Stimulated activated CD8-positive, alpha-beta memory T cell treated with anti-CD3 and anti-CD28 coated beads, Interleukin-15, amount 100 ng/mL, for 24 hours (primary cell): Measurements from ENCODE around the gene CHRM5.
"Not testable (repeated sequence)": the region's sequence is repeated elsewhere in the genome, so short reads cannot be mapped to it uniquely, and the experiment has no call there.

Experiments used
- DNase-seq: peaks from one replicate; pipeline ENCODE4 v3.0.0-alpha.2; 2020; ENCODE audit warnings: low read depth

Gene CHRM5

DNA sequence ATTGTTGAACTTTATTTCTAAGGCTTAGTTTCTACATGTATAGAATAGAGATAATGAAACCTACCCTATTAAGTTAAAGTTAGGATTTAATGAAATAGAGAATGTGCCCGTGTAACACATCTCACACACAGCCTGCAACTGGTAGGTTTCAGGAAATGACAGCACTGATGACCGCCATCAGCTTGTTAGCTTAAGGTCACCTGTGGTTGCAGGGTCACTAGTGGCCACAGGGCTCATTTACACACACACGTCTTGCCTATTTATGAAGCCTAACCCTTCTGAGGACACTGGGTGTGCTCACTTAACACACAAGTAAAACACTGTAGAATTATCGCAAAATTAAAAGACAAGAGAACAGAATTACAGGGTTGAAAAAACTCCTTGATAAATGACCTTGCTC is 20.1 kb downstream of the CHRM5 start:
- DNase-seq: no peak

DNA sequence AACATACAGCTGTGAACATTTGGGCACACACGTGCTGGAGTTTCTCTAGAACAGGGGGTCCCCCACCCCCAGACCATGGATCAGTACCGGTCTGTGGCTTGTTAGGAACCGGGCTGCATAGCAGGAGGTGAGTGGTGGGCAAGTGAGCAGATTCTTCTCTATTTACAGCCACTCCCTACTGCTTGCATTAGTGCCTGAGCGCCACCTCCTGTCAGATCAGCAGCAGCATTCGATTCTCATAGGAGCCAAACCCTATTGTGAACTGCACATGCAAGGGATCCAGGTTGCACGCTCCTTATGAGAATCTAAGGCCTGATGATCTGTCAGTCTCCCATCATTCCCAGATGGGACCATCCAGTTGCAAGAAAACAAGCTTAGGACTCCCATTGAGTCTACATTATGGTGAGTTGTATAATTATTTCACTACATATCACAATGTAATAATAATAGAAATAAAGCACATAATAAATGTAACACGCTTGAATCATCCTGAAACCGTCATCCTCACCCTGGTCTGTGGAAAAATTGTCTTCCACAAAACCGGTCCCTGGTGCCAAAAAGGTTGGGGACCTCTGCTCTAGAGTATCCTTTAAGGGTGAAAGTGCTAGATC is 25.8 kb downstream of the CHRM5 start:
- DNase-seq: no peak

GRCh38 chr15:33995666-33996065 is 27.4 kb downstream of the CHRM5 start:
- not testable (repeated sequence) for DNase-seq

- no peak for DNase-seq
These were observed 33.2 kb downstream of the CHRM5 start for GRCh38 chr15:34001536-34001935.

DNA sequence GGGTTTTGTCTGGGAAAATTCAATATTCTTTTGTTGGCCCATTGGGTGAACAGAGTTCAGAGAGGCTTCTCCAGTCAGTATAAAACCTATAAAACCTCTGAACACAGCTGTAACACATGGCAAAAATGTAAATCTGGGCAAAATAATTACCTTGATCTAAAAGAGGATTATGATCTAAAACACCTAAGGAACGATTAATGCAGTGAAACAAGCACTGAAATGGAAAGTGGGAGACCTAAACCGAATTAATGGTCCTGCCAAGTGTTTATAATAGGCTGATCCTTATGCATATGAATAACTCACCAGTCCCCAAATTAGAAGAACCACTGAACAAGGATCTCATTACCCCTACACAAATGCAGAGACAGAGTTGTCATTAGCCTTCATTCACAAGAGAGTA is 38.1 kb downstream of the CHRM5 start:
- DNase-seq: no peak

- DNase-seq: no peak
These were observed 41.4 kb downstream of the CHRM5 start for GRCh38 chr15:34009656-34010055.

- no peak for DNase-seq
These were observed 42.6 kb downstream of the CHRM5 start for GRCh38 chr15:34010921-34011320.

- no peak for DNase-seq
These were observed 43.2 kb downstream of the CHRM5 start for GRCh38 chr15:34011481-34011880.

GRCh38 chr15:34012461-34013028 is 44.2 kb downstream of the CHRM5 start:
- DNase-seq: no peak

- no peak for DNase-seq
These were observed 45.4 kb downstream of the CHRM5 start for GRCh38 chr15:34013746-34014145.

DNA sequence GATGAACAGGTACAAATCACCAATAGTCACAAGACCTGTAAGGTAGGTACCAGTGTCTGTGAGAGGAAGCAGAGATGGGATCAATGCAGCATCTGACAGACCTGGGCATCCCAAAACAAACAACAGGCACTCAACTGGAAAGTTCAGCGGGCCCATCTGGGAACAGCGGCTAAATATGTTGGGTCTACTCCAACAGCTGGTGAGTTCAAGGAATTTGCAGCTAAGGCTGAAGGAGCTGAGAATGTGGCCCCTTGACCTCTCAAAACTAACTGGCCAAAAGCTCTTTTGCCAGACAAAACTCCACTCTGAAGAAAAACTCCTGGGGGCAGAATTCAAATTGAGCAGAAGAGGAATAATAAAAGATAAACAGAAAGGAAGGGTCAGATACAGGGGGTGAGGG is 46.3 kb downstream of the CHRM5 start:
- no peak for DNase-seq

- no peak for DNase-seq
These were observed 49.8 kb downstream of the CHRM5 start for GRCh38 chr15:34018021-34018645.

DNA sequence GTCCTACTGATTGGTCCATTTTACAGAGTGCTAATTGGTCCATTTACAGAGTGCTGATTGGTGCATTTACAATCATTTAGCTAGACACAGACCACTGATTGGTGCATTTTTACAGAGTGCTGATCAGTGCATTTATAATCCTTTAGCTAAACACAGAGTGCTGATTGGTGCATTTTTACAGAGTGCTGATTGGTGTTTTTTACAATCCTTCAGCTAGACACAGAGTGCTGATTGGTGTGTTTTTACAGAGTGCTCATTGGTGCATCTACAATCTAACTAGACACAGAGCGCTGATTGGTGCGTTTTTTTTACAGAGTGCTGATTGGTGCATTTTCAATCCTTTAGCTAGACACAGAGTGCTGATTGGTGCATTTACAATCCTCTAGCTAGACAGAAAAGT is 50.4 kb downstream of the CHRM5 start:
- DNase-seq: not testable (repeated sequence)

- no peak for DNase-seq
These were observed 51.2 kb downstream of the CHRM5 start for GRCh38 chr15:34019369-34019990.

GRCh38 chr15:34023907-34024306 is 55.6 kb downstream of the CHRM5 start:
- DNase-seq: no peak

GRCh38 chr15:34025252-34025651 is 57.0 kb downstream of the CHRM5 start:
- DNase-seq: no peak

GRCh38 chr15:34027606-34028005 is 59.3 kb downstream of the CHRM5 start:
- no peak for DNase-seq

- no peak for DNase-seq
These were observed 63.9 kb downstream of the CHRM5 start for GRCh38 chr15:34031987-34032760.

DNA sequence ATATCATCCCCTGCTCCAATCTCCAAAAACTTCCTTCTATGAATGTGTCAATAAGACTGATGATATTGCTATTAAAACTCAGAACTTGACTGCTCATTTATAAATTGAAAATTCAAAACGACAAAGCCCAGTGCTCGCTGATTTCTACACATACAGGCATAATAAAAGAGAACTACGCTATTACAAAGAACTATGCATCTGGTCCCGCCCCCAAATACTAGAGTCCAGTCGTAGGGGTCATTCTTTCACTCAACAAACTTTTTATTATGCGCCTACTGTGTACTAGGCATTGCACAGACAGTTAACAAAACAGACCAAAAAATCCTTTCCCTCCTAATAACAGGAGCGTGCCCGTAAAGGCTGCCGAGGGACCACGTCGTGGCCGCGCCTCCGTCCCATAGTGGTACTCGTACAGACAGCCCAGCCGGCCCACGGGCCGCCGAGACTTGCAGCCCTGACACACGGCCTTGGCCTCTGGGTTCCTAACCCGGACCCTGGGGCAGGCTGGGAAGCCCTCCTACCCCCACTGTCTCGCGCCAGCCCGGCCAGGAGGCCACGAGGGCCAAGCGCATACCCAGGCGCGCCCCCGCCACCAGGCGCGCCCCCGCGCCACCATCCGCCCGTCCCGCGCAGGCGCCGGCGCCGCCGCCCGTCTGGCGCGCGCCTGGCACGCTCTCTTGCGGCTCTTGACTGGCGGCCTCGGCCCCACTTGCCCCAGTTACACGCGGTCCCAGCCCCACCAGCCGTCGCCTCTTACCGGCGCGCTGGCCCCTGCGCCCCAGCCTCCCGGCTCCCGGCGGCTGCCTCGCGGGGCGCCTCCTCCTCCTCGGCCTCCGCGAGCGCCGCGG is 70.0 kb downstream of the CHRM5 start:
- DNase-seq: peak; percentile 52

DNA sequence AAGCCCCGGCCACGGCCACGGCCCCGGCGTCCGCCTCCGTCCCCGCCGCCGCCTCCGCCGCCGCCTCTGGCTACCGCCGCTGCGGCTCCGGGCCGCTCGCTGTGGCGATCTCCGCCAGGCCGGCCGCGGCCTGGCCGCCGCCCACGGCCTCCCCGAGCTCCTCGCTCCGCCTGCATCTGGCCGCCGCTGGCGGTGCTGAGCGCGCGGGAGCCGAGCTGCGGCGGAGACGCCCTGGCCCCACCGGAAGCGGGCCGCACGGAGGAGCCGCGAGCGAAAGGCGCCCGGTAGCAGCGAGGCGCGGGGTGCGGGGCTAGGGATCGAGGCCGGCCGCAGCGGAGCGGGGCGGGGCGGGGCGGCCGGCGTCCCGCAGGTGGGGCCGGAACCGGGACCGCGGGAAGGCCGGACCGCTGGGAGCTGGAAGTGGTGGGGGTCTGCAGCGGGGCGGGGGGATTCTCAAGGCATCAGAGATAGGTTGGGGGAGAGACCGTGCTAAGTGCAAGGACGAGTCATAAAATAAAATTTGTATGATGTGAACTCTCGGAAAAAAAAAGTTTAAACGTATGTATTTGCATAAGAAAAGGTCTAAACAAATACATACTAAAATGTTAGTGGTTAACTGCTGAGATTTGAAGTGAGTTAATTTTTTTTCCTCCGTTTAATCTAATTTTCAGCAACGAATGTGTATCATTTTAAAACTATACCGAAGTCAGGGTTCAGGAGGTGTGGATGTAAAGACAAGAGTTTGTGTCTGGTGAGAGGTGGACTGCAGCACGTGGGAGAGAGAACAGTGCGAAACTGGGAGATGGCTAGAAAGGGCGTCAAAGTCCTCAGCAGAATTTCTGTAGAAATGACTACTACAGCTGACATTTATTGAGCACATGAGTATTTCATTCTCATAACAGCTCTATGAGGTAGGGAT is 70.8 kb downstream of the CHRM5 start, which contains the start of gene AVEN:
Gene AVEN (minus strand): TSS at position 334 of the 919 bp plus-strand sequence. CDS start 158 bp downstream, at position 176.
- peak; percentile 21 for DNase-seq

DNA sequence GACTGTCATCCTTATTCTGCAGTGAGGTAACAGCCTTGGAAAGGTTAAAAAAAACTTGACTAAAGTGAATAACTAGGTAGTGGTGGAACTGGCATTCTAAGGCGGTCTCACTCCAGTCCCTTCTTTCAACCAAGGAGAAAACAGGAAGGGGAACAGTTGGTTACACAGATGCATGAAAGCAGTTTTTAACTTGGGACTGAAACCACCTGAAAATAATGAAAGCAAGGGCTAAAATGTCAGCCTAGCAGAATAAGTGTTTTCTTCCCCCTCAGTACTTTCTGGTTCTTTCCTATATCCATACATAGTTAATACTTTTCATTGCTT is 71.5 kb downstream of the CHRM5 start:
- no peak for DNase-seq
